Urothelium cell line (cell line): ENCODE measurements around the gene S100A7A.
"Not testable (repeated sequence)": the region's sequence is repeated elsewhere in the genome, so short reads cannot be mapped to it uniquely, and the experiment has no call there.

Source experiments
- DNase-seq: peaks from one replicate; pipeline ENCODE4 v3.0.0; 2011; ENCODE audit warnings: low spot score, mixed read lengths
- FAIRE-seq: peaks from 2 replicates; lab custom pipeline; 2011; peaks lifted over from hg19 to GRCh38; lab: Jason Lieb, UNC

S100A7A gene

GRCh38 chr1:153394391-153394790 lies 21.9 kb upstream of the S100A7A start:
- no peak for FAIRE-seq

GRCh38 chr1:153395136-153395685 lies 21.1 kb upstream of the S100A7A start:
- FAIRE-seq (no peak), DNase-seq (no peak)

More at GRCh38 chr1:153394391-153394790, 21.9 kb upstream of the S100A7A start:
- DNase-seq = no peak

GRCh38 chr1:153395776-153396175 lies 20.5 kb upstream of the S100A7A start:
- no peak for DNase-seq
- no peak for FAIRE-seq

- FAIRE-seq (no peak), DNase-seq (no peak)
These were observed 19.9 kb upstream of the S100A7A start for GRCh38 chr1:153396461-153396860.

GRCh38 chr1:153397051-153397923 lies 19.0 kb upstream of the S100A7A start:
- no peak for FAIRE-seq
- no peak for DNase-seq

GRCh38 chr1:153397924-153398651 lies 18.2 kb upstream of the S100A7A start:
- FAIRE-seq = no peak
- no peak for DNase-seq

- DNase-seq (no peak), FAIRE-seq (no peak)
These were observed 16.8 kb upstream of the S100A7A start for GRCh38 chr1:153399401-153400055.

- DNase-seq = no peak
- no peak for FAIRE-seq
These were observed 16.1 kb upstream of the S100A7A start for GRCh38 chr1:153400244-153400643.

GRCh38 chr1:153401461-153401860 lies 14.9 kb upstream of the S100A7A start:
- FAIRE-seq (no peak), DNase-seq (no peak)

GRCh38 chr1:153402226-153402625 lies 14.1 kb upstream of the S100A7A start:
- FAIRE-seq = no peak
- no peak for DNase-seq

GRCh38 chr1:153403421-153404085 lies 12.8 kb upstream of the S100A7A start:
- DNase-seq = no peak
- no peak for FAIRE-seq

GRCh38 chr1:153404086-153404635 lies 12.2 kb upstream of the S100A7A start:
- DNase-seq (no peak), FAIRE-seq (no peak)

- DNase-seq = peak; percentile 44
- no peak for FAIRE-seq
These were observed 11.6 kb upstream of the S100A7A start for GRCh38 chr1:153404768-153405167.

GRCh38 chr1:153405825-153406599 lies 10.3 kb upstream of the S100A7A start:
- not testable (repeated sequence) for FAIRE-seq, DNase-seq

- FAIRE-seq, DNase-seq: not testable (repeated sequence)
These were observed 9.0 kb upstream of the S100A7A start for GRCh38 chr1:153407274-153407673.

- DNase-seq, FAIRE-seq: not testable (repeated sequence)
These were observed 2.4 kb upstream of the S100A7A start for GRCh38 chr1:153413961-153414360.

- FAIRE-seq = no peak
These were observed 992 bp downstream of the S100A7A start for GRCh38 chr1:153417136-153417888.

GRCh38 chr1:153418758-153419435 lies 2.6 kb downstream of the S100A7A start:
- FAIRE-seq, DNase-seq: not testable (repeated sequence)

More at GRCh38 chr1:153417136-153417888, 992 bp downstream of the S100A7A start:
- DNase-seq = no peak
